SK-N-MC (cell line): ENCODE data around the gene OPA1.

Experiments used
- DNase-seq: peaks from one replicate; pipeline ENCODE4 v3.0.0-alpha.2; 2011; ENCODE audit warnings: low read depth, low spot score
- H3K27ac ChIP-seq: fragments of 200-600 bp; sonication (generic); 2 replicates; pipeline ENCODE4 v1.5.1; 2016; ENCODE audit warnings: mixed run types
- H3K36me3 ChIP-seq: fragments of 200-600 bp; sonication (generic); 2 replicates; pipeline ENCODE4 v1.6.1; 2017; ENCODE audit warnings: antibody characterized with exemption, low read length, mixed read lengths; ENCODE audit not compliant: insufficient read depth
- H3K4me3 ChIP-seq: fragments of 200-600 bp; sonication (generic); 2 replicates; pipeline ENCODE4 v1.5.1; 2016
- H3K9ac ChIP-seq: fragments of 200-600 bp; sonication (generic); 2 replicates; pipeline ENCODE4 v1.8.0; 2017; ENCODE audit warnings: mixed run types, mixed read lengths; ENCODE audit not compliant: insufficient read length
- H3K9me3 ChIP-seq: fragments of 200-600 bp; sonication (generic); 2 replicates; pipeline ENCODE4 v1.6.1; 2017; ENCODE audit warnings: low read depth, mild to moderate bottlenecking, antibody characterized with exemption, low read length, moderate library complexity, mixed read lengths
- EZH2 ChIP-seq: fragments of 200-600 bp; sonication (generic); IDR thresholded peaks from one replicate; pipeline ENCODE4 v1.6.1; 2017; ENCODE audit warnings: antibody characterized with exemption
- FOXP2 ChIP-seq: optimal IDR thresholded peaks from 2 replicates; pipeline ENCODE3; 2011; ENCODE audit warnings: mild to moderate bottlenecking, moderate library complexity; ENCODE audit not compliant: insufficient read depth; ENCODE audit errors: extremely low read length, control extremely low read depth
- POLR2AphosphoS5 ChIP-seq: IDR thresholded peaks from 2 replicates; pipeline ENCODE4 v1.6.1; 2012; ENCODE audit warnings: mild to moderate bottlenecking, low read depth, low read length, borderline replicate concordance

Gene OPA1

DNA sequence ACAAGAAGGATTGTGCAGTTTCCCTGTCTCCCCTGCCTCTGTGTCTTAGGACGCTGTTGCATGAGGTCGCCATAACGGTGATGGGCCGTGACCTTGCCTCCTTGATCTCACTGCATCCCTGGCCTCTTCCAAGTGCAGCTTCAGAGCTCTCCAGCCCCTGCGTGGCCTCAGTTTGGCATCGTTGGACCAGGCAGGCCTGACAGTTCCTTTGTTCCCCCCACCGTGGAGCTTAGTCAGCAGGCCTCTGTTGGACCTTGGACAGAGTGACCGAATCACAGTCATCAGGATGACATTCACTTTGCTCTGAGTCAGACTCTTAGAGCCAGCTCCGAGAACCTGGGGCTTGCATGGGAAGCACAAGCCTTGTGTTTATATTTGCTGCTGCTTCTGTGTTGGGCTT, 139.4 kb downstream of the OPA1 start:
- Histone ChIP-seq H3K9ac (no peak overlapping the region), H3K27ac (no peak overlapping the region), H3K36me3 (no peaks in the 10 kb centered on the region), H3K9me3 (no peaks in the 10 kb centered on the region), H3K4me3 (no peak overlapping the region)
- DNase-seq: no peak
- TF ChIP-seq FOXP2 (no peak), POLR2AphosphoS5 (no peak), EZH2 (no peak)

DNA sequence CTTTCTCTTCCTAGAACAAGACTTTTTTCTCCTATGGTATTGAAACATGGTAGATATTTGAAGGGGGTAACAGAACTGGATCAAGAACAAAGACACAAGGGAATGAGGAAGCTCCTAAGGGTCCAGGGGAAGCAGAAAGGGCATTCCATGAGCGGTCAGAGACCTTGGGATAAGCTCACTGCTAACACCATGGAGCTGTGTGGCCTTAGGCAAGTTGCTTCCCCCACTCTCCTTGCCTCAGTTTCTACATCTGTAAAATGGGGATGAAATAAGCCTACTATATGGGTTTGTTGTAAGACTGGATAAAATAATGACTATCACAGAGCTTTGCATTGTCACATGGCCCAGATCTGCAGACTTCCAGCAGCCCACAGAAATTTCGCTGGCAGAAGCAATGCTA, 139.8 kb downstream of the OPA1 start:
- Histone ChIP-seq H3K4me3 (no peak overlapping the region), H3K9me3 (no peaks in the 10 kb centered on the region), H3K27ac (no peak overlapping the region), H3K36me3 (no peaks in the 10 kb centered on the region), H3K9ac (no peak overlapping the region)
- DNase-seq: no peak
- no peak for TF ChIP-seq EZH2
- no peak for TF ChIP-seq POLR2AphosphoS5
- TF ChIP-seq FOXP2: no peak

DNA sequence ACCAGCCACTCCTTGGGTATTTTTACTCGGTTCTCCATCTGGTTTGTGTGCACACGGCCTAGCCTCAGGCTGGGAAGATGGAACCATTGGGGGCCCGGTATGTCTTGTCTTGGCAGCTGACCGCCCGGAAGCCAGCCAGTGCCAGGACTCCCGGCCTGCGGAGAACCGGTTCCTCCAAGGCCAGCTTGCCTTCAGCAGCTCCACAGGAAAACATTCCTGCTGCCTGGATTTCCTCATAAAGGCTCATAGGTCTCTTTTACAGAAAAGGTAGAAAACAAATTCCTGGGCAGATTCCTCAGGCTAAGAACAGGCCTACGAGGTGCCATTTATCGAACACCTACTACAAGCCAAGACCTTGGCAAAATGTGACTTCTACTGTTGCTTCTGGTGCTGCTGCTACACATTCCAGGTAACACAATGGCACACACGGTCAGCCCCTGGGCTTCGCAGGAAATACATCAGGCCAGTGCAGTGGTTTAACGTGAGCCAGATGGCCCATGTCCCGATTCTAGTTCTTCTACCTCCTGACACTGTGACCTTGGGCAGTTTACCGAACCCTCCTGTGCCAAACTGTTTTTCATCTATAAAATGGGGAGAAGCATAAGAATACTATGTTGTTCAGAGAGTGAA, 141.8 kb downstream of the OPA1 start:
- TF ChIP-seq POLR2AphosphoS5 (no peak), FOXP2 (no peak), EZH2 (no peak)
- Histone ChIP-seq H3K36me3 (no peaks in the 10 kb centered on the region), H3K27ac (no peak overlapping the region), H3K9me3 (no peaks in the 10 kb centered on the region), H3K4me3 (no peak overlapping the region), H3K9ac (no peak overlapping the region)
- no peak for DNase-seq

GRCh38 chr3:193735850-193736249, 142.8 kb downstream of the OPA1 start:
- no peaks in the 10 kb centered on the region for H3K36me3 ChIP-seq
- no peak overlapping the region for H3K27ac ChIP-seq
- H3K9ac ChIP-seq: no peak overlapping the region
- no peak overlapping the region for H3K4me3 ChIP-seq
- no peaks in the 10 kb centered on the region for H3K9me3 ChIP-seq
- TF ChIP-seq FOXP2 (no peak), EZH2 (no peak), POLR2AphosphoS5 (no peak)
- DNase-seq: no peak

DNA sequence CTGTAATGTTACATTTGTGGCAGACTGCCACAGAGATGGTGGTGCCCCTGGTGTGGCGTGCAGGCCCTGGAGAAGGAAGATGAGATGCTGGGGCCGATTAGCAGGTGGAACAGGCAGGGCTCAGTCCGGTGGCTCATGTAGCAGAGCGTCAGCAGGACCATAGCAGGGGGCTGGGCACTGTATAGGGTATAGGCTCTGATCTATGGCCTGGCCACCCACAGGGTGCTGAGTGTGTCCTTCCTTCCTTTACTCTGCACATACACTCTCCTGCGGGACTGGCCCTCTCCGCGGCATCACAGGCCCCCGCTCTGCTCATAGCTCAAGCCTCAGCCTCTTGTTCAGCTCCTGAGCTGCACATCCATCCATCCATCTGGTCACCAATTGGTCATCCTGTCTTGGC, 143.6 kb downstream of the OPA1 start:
- H3K4me3 ChIP-seq: no peak overlapping the region
- no peaks in the 10 kb centered on the region for H3K36me3 ChIP-seq
- TF ChIP-seq EZH2 (no peak), FOXP2 (no peak), POLR2AphosphoS5 (no peak)
- H3K9me3 ChIP-seq: no peaks in the 10 kb centered on the region
- H3K9ac ChIP-seq: no peak overlapping the region
- no peak for DNase-seq
- H3K27ac ChIP-seq: no peak overlapping the region

GRCh38 chr3:193737191-193737751, 144.3 kb downstream of the OPA1 start:
- DNase-seq: no peak
- TF ChIP-seq EZH2: no peak
- no peak for TF ChIP-seq POLR2AphosphoS5
- no peak for TF ChIP-seq FOXP2
- no peak overlapping the region for H3K9ac ChIP-seq
- no peak overlapping the region for H3K4me3 ChIP-seq
- H3K27ac ChIP-seq: no peak overlapping the region
- H3K36me3 ChIP-seq: no peaks in the 10 kb centered on the region
- no peaks in the 10 kb centered on the region for H3K9me3 ChIP-seq

DNA sequence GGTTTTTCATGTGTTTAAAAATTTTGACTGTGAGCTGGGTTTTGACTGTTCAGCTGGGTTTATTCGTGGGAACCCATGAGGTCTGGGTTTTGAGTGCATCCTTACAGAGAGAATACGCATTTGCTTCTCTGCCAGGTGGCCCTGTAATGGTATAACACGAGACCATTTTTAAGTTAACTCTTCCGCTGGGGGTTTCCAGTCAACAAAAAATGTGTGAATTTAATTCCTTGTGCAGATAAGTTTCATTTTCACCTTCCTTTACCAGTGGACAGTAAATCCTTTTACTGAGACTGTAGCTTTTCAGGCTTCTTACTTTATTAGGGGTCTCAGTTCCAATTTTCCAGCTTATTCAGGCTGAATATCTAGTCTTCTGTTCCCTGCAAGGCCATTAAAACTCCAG, 149.6 kb downstream of the OPA1 start:
- Histone ChIP-seq H3K27ac (no peak overlapping the region), H3K9me3 (no peaks in the 10 kb centered on the region), H3K36me3 (no peaks in the 10 kb centered on the region), H3K9ac (no peak overlapping the region), H3K4me3 (no peak overlapping the region)
- no peak for DNase-seq
- TF ChIP-seq EZH2: no peak
- no peak for TF ChIP-seq FOXP2
- TF ChIP-seq POLR2AphosphoS5: no peak

GRCh38 chr3:193743702-193744047, 150.7 kb downstream of the OPA1 start:
- H3K27ac ChIP-seq: no peak overlapping the region
- TF ChIP-seq FOXP2: no peak
- no peak for TF ChIP-seq EZH2
- no peak for TF ChIP-seq POLR2AphosphoS5
- no peak overlapping the region for H3K9ac ChIP-seq
- DNase-seq: no peak
- H3K4me3 ChIP-seq: no peak overlapping the region
- no peaks in the 10 kb centered on the region for H3K36me3 ChIP-seq
- H3K9me3 ChIP-seq: no peaks in the 10 kb centered on the region
